ENCODE measurements around the gene LSMEM2.

DNA sequence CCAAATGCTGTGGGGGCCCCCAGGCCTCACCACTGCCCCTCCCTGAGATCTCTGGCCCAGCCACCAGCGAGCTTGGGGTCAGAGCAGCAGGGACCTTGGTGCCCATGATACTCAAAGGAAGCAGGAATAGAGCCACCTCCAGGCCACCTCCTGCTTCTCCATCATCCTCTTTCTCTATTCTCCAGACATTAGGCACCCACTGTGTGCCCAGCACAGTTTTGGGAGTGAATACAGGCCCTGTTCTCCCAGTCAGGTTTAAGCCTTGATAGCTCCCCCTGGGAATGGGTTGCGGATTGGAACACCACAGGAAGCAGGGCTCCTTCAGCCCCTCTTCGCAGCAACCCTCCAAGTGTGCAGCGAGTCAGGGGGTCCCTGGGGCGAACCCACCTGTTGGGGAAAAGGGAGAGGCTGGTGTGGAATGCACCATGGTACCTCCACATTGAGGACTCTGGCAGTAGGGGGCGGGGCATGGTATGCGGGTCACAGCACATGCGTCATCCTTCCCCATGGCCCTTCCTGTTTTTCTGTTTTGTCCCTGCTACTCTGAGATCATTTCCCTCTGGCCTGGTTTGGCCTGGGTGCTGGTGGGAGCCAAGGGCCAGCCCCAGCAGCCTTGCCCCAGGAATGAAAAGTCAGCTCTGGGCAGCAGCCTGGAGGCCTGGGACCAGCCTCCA, 24.2 kb upstream of the LSMEM2 start:
- TF ChIP-seq, protein P1, sequence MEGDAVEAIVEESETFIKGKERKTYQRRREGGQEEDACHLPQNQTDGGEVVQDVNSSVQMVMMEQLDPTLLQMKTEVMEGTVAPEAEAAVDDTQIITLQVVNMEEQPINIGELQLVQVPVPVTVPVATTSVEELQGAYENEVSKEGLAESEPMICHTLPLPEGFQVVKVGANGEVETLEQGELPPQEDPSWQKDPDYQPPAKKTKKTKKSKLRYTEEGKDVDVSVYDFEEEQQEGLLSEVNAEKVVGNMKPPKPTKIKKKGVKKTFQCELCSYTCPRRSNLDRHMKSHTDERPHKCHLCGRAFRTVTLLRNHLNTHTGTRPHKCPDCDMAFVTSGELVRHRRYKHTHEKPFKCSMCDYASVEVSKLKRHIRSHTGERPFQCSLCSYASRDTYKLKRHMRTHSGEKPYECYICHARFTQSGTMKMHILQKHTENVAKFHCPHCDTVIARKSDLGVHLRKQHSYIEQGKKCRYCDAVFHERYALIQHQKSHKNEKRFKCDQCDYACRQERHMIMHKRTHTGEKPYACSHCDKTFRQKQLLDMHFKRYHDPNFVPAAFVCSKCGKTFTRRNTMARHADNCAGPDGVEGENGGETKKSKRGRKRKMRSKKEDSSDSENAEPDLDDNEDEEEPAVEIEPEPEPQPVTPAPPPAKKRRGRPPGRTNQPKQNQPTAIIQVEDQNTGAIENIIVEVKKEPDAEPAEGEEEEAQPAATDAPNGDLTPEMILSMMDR (conservative IDR thresholded peaks at IDR 0.05; ENCODE audit: low read length), result no peak
- TF ChIP-seq EZH2phosphoT487 (IDR thresholded peaks at IDR 0.05; ENCODE audit: borderline replicate concordance), result no peak

All from Loucy (cell line).